Endothelial cell of hepatic sinusoid (primary cell): ENCODE data around the gene CNOT3.

Source experiments
- in situ Hi-C: cut with HindIII; loops from 2 replicates; pipeline ENCODE4 v1.10.0; 2017; ENCODE audit warnings: low sequenced_read_pairs

Gene CNOT3

DNA sequence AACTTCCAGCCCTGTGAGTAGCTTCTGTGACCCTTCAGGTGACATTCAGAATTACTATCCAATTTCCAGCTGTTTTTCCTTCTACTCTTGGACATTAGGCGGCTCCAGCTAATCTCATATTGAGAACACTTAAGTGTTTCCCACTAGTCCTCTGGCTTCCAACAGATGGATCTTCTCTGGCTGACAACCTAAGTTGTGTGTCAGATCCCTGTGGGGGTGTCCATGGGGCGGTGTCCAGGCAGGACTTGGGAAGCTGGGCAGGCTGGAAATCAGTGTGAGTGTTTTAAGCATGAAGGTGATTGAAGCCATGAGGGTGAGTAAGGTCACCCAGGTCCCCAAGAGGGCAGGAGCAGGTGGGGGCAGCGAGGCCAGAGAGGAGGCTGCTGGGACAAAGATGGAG is 10.1 kb downstream of the CNOT3 start:
- in situ Hi-C loops, result no loop called here

DNA sequence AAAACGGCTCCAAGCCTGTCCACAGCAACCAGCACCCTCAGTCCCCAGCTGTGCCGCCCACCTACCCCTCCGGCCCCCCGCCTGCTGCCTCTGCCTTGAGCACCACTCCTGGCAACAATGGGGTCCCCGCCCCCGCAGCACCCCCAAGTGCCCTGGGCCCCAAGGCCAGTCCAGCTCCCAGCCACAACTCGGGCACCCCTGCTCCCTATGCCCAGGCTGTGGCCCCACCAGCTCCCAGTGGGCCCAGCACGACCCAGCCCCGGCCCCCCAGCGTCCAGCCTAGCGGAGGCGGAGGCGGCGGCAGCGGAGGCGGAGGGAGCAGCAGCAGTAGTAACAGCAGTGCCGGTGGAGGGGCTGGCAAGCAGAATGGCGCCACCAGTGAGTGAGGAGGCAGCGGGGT is 10.6 kb downstream of the CNOT3 start:
- in situ Hi-C loops, result no loop called here

DNA sequence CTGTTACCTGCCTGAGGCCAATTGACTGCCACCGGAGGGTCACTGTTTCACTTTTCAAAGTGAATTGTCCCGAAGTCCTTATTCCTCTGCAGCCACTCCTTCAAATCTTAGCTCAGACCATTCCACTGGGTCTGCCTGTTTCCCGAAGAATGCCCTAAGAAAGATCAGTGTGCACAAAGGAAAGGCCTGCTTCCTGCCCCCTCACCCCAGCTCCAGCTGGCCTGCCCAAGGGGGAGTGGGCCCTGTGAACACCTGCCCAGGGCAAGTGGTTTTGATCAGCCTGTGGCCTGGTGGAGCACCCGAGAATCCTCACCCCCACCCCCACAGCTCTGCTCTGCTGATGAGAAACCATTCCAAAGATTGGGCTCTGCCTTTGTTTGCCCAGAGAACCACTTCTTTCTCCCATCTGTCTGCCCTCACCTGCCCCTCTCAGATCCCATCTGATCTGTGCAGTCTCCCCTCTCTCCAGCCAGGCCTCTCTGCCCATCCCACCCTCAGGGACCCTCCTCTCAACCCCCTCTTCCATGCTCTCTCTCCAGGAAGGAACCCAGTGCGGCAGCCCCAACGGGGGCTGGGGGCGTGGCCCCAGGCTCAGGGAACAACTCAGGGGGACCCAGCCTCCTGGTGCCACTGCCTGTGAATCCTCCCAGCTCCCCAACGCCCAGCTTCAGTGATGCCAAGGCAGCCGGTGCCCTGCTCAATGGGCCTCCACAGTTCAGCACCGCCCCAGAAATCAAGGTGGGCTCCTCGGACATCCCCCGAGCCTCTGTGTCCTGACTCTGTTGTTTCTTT is 11.7 kb downstream of the CNOT3 start:
- in situ Hi-C loops, result no loop called here

DNA sequence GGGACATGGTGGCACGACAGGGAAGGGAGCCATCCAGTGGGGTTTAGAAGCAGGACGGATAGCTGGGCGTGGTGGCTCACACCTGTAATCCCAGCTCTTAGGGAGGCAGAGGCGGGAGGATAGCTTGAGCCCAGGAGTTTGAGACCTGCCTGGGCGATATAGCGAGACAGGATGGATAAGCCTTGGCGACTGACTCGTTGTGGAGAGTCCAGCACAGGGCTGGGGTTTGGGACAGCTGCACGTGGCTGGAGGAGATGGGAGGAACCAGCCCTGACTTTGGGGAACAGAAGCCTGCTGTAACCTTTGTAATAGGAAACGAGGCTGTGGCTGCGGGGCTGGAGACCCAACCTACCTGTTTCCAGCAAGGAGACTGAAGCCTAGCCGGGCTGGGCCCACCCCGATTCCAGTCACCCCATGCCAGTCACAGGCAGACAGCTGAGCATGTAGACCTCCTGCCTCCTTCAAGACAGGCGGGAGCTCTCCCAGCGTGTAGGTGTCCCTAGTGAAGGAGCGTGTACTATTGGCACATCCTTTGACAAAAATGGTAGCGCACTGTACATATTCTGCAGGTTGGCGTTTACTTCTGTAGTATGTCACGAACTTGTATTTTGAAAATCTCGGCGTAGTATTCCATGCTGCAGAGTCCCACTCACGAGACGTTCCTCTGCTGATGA is 13.9 kb downstream of the CNOT3 start:
- in situ Hi-C loops, result no loop called here

DNA sequence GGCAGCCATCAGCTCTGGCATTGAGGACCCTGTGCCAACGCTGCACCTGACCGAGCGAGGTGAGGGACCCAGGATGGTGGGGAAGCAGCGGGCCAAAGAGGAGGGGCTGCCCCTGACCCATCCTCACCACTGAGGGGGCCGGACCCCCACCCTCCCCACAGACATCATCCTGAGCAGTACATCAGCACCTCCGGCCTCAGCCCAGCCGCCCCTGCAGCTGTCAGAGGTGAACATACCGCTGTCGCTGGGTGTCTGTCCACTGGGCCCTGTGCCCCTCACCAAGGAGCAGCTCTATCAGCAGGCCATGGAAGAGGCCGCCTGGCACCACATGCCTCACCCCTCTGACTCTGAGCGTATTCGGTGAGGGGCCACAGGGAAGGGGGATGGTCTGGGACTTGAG is 14.7 kb downstream of the CNOT3 start:
- in situ Hi-C loops, result no loop called here

DNA sequence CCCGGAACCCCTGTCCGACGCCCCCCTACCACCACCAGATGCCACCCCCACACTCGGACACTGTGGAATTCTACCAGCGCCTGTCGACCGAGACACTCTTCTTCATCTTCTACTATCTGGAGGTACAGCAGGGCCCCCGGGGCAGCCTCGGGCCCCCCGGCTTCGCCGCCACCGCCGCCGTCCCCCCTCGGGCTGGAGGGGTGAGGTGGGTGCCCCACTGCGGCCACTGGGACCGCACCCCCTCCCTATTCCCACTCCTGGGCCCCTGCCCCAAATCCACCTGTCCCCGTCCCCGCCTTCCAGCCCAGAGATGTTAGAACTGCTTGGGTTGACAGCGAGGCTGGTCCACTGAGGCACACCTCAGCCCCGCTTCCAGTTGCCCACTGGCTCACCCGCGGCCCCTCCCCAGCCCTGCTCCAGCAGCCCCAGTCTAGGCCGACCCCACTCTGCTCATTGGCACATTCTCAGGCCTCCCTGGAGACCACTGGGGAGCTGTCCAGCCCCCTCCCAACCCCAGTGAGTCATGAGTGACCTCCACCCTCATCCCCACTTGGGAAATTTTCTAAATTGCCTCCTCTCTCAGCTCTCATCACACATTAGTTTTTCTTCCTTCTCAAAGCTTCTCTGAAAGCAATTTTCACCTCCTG is 15.4 kb downstream of the CNOT3 start:
- in situ Hi-C loops, result no loop called here

DNA sequence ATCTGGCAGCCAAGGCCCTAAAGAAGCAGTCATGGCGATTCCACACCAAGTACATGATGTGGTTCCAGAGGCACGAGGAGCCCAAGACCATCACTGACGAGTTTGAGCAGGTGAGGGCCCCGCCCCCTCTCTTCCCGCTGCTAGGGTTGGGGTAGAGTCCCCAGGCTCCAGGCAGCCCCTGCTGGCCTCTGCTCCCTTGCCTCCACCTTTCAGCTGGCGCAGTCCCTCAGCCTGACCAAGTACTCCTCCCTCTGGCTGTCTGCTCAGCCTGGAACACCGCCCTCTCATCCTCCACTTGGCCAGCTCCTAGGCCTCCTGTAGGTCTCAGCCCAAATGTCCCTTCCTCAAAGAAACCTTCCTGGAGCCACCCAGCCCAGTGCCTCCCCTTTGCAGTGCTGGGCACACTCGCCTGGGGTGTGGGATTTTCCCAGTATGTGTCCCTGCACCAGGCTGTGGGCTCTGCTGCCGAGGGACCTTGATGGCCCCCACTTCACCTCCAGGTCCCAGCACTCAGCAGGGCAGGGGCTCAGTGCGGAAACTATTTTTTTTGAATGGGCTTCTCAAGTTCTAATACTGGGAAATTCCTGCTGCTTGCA is 16.3 kb downstream of the CNOT3 start:
- in situ Hi-C loops, result no loop called here

DNA sequence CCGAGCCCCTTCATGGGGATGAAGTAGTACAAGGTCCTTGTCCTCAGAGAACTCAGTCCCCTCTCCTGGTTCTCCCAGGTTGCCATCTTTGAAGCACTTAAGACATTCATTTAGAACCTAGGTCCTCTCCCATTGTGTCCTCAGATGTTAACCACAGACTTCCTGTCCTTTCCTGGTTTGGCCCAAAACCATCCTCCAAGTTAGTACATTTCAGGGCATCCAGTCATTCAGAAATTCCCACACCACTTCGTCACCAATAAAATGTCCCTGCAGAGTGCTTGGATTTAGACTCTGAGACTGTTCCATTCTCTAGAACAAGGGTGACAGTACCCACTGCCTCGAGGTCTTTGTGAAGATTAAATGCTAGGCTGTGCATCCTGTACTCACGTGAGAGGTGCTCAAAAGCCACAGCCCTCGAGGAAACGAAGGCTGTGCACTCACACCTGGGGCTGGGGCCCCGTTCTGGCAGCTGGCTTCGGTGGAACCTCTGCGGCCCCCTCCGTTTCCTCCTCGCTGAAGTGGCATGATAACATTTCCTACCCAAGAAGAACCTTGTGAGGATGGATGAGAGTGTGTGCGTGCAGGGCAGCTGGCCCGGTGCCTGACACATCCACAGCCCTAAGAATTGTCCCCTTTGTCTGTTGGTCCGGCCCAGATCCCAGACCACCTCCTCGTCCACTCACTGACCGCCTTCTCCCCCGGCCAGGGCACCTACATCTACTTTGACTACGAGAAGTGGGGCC is 17.2 kb downstream of the CNOT3 start:
- in situ Hi-C loops, result loop anchor here (5.0 kb wide), 1 partner anchor 53 kb away; no protein-coding TSS in a partner anchor

DNA sequence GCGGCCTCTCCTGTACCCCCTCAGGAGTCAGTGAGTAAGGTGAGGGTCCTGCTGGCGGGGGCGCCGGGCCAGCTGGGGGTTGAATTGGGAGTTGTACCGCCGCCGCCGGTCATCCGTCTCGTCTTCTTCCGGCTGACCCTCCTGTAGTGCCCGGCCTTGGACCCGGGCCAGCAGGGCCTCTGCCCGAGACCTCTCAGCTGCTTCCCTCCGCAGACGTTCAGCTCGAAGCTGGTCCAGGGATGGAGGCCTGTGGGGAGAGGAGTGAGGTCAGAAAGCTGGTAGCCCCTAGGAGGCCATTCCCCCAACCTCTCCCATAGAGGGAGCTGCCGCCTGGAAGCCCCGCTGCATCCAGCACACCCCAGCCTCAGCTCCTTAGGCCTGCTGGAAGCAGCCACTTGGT is 18.1 kb downstream of the CNOT3 start:
- in situ Hi-C loops, result loop anchor here (5.0 kb wide), 1 partner anchor 52 kb away; no protein-coding TSS in a partner anchor

DNA sequence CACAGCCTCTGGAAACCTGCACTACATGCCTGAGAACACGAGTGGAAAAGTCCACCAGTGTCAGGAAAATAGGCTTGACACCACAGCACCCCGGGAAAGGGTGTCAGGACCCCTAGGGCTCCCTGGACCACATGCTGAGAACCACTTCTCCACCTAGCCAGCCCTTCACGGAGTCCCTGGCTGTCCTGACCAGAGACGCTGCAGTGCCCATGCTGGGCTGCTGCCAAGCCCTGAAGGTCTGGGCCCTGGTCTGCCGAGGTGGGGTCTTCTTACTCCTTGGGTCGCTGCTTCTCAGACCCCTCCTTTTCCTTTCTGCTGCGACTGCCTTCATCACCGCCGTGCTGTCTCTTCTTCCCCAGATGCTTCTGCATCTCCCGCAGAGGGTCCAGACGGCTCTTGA is 18.9 kb downstream of the CNOT3 start:
- in situ Hi-C loops, result loop anchor here (5.0 kb wide), 1 partner anchor 51 kb away; no protein-coding TSS in a partner anchor

DNA sequence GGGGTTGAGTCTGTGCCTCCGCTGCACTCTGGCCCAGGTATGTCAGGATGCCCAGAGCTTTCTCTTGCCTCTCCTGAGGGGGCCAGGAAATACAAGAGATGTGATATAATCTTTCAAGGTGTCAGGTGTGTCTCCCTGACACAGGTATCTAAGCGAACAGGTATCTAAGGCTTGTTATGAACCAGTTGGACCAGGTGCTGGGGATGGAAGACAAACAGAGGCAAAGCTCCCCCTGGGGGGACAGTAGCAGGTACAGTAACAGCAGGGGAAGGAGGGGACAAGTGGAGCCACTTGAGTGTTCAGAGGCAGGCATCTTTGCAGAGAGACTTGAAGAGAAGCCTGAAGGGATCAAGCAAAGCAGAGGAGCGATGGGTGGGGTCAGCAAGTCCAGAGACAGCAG is 19.4 kb downstream of the CNOT3 start:
- in situ Hi-C loops, result loop anchor here (5.0 kb wide), 1 partner anchor 50 kb away; no protein-coding TSS in a partner anchor

DNA sequence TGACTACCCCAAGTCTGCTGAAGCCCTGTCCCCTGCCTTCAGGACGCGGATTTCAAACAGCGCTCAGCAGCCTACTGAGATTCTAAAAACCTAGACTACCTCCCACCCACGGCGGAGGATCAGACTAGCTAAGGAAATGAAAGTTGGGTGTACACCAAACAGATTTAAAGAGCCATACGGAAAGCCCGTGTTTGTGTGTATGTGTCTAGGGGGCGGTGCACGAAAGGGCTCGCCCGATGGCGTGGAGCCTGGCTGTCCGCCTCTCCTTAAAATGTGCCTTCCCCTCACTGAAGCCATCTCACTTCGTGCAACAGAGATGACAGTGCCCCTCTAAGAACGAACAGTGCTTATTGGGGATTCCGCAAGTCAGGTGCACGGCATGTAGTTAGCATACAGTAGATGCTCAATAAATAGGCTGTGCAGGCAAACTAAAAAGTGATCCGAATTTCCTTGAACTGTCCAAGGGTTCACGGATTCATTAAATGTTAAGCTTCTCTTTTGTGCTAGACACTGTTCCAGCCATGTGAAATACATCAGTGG is 21.3 kb downstream of the CNOT3 start:
- in situ Hi-C loops, result loop anchor here (5.0 kb wide), 1 partner anchor 48 kb away; no protein-coding TSS in a partner anchor

DNA sequence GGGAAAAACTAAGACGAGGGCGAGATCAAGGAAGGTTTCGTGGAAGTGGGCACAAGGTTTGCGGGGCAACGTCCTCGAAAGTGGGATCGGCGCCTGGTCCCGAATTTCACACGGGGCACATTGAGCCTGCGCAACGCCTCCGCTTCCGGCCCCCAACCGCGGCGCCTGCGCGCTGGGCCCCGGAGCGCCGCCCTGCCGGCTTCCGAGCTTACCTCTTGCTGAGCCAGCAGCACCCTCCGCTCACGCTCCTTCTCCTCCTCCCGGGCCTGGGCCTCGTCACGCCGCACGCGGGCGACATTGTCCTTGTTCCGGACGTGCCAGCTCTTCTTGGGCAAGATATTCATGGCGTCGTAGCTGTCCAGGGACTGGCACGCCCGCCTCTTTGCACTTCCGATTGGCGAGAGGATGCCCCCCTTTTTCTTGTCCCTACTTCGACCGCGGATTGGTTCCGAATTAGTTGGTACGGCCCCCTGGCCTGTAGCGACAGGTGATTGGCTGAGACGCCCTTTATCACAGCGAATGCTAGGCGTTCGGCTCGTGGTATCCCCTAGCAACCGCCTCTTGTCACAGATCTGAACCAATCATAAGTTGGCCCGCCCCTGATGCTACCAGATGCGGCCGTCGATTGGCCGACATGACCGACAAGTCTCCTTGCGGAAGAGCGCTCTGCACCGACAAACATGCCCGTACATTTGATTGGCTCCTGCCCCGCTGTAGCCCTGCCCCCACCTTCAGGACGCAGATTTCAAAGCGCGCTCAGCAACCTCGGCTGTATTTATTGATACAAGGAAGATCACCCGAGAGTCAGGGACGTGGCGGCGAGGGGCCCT is 22.0 kb downstream of the CNOT3 start, which contains the start of gene LENG1:
Gene LENG1 (minus strand): TSS at position 370 of the 830 bp plus-strand sequence. CDS start 26 bp downstream, at position 344.
- in situ Hi-C loops, result loop anchor here (5.0 kb wide), 1 partner anchor 48 kb away; no protein-coding TSS in a partner anchor

DNA sequence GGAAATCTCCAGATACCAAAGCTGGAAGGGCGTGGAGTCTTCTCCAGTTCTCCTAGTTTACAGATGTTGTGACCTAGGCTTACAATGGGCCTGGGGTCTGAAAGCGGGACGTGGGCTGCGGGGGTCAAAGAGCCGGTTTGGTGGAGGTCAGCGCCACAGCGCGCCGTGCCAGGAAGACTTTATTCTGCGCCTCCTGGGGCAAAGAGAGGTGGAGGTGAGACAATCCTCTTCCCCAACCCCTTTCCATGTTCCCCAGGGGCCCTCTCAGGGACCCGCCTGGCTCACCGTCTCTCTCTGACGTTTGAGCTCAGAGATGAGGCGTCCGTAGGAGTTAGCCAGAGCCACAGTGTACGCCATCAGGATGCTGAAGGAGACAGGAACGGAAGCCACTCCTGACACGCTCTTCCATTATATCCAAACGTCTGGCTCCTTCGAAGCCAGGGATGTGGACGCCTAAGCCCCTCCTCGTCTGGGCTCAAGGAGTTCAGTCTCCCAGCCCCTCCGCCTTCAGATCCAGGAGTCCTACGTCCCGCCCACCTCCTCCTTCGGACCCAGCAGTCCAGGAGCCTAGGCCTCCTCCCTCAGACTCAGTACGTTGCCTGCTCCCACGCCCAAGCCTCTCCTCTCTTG is 22.7 kb downstream of the CNOT3 start:
- in situ Hi-C loops, result no loop called here

DNA sequence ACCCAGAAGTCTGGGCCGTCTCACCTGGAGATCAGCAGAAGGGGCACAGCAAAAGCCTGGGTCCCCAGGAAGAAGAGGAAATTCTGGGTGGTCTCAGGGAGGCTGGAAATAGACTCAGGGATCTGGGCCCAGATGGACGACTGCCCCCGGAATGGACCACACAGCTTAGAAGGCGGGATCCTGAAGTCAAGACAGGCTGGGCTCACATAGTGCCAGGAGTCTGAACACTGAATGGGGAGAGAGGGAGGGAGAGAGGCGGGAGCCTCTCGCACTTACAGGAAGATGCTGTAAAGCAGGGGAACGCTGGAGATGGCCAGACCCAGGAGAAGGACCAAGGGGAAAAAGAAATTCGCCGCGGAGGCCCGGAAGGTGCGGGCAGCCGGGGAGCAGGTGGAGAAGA is 23.3 kb downstream of the CNOT3 start:
- in situ Hi-C loops, result no loop called here

DNA sequence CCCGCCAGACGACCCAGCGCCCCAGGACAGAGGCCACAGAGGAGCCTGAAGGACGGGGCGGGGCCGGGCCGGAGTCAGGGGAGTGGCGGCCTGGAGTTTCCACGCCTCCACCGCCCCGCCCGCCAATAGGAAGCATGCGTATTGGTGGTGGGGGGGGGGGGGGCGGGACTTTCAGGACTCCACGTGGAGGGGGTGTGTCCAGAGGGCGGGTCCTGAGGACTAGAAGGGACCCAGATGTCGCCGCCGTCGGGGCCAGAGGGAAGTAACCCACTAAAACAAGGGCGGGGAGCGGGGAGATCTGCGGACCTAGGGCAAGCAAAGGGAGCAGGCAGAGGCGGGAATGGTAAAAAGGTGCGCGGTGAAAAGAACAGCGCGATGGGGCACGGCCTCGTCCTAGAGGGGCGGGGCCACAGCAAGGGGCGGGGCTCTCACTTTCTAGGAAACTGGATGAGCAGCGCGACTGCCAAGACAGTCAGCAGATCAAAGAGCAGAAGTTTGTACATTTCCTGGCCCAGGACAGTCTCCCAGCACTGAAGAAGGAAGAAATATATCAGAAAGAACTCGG is 24.8 kb downstream of the CNOT3 start:
- in situ Hi-C loops, result no loop called here

DNA sequence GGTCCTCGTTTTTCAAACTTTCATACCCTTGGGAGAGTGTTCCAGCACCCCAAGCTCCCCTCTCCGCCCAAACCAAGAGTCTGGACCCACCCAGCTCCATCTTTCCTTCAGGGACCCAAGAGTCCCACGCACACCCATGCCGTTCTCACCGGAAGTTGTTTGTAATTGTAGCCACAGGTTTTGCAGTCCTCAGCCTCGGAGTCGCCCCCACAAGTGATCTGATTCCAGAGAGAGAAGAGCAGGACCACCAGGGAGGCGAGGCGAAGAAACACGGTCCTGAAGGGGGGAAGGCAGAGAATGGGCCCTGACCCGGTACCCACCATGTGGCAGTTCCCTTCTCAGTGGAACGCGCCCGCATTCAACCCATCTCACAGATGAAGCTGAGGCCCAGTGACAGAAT is 25.3 kb downstream of the CNOT3 start:
- in situ Hi-C loops, result no loop called here

DNA sequence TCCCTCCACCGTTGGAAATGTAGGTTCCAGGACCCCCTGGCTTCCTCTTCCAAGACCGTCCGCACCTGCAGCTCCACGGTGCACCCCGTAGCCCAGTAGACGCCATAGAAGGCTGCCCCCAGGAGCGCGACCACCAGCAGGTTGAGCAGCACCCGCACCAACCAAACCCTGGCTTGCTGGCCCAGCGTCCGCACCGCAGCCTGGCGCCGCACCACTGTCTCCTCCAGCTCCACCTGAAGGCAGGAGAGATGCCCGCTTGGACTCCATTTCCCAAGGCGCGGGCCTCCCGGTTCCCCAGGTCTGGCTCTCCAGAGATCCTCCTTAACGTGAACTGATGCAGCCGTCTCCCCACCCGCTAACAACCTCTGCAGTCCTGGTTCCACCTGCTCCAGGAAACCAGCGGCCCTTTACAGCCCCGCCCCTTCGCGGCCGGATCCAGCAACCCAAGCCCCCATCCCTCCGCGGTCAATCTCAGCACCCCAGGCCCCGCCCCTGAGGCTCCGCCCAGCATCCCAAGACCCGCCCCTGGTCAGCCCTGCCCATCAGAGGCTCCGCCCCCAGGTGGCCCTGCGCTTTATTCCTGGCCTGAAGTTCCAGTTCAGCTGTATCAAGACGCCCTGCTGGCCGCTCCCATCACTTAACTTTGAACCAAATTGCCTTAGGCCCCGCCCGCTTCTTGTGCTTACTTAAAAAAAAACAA is 27.0 kb downstream of the CNOT3 start:
- in situ Hi-C loops, result no loop called here
